D341Med (cell line): ENCODE measurements around the gene EPHA8.

Source experiments
- DNase-seq: peaks from one replicate; pipeline ENCODE4 v3.0.0; 2012; ENCODE audit warnings: low spot score

Gene EPHA8

GRCh38 chr1:22562584-22563583 lies at the start of gene EPHA8:
EPHA8 (plus strand) TSS chr1:22563489; CDS start chr1:22563636, 147 bp downstream.
- DNase-seq: peak; percentile 93

- no peak for DNase-seq
These were observed 46.2 kb upstream of the EPHA8 start for GRCh38 chr1:22516906-22517571.

GRCh38 chr1:22517956-22518355 lies 45.3 kb upstream of the EPHA8 start:
- no peak for DNase-seq

- DNase-seq: no peak
These were observed 44.9 kb upstream of the EPHA8 start for GRCh38 chr1:22518379-22518778.

- no peak for DNase-seq
These were observed 42.4 kb upstream of the EPHA8 start for GRCh38 chr1:22520871-22521270.

GRCh38 chr1:22521692-22522091 lies 41.6 kb upstream of the EPHA8 start:
- no peak for DNase-seq

- no peak for DNase-seq
These were observed 41.0 kb upstream of the EPHA8 start for GRCh38 chr1:22522221-22522743.

- no peak for DNase-seq
These were observed 38.8 kb upstream of the EPHA8 start for GRCh38 chr1:22524481-22524880.

GRCh38 chr1:22525211-22525610 lies 38.1 kb upstream of the EPHA8 start:
- DNase-seq: no peak

- no peak for DNase-seq
These were observed 37.6 kb upstream of the EPHA8 start for GRCh38 chr1:22525646-22526045.

- DNase-seq: no peak
These were observed 37.2 kb upstream of the EPHA8 start for GRCh38 chr1:22526098-22526497.

- DNase-seq: no peak
These were observed 36.6 kb upstream of the EPHA8 start for GRCh38 chr1:22526677-22527076.

GRCh38 chr1:22527122-22527521 lies 36.2 kb upstream of the EPHA8 start:
- DNase-seq: no peak

GRCh38 chr1:22527555-22528296 lies 35.6 kb upstream of the EPHA8 start:
- peak; percentile 65 for DNase-seq

- no peak for DNase-seq
These were observed 34.8 kb upstream of the EPHA8 start for GRCh38 chr1:22528451-22528850.

GRCh38 chr1:22529901-22530621 lies 33.2 kb upstream of the EPHA8 start:
- DNase-seq: no peak

GRCh38 chr1:22530715-22531114 lies 32.6 kb upstream of the EPHA8 start:
- no peak for DNase-seq

- DNase-seq: no peak
These were observed 32.0 kb upstream of the EPHA8 start for GRCh38 chr1:22531251-22531650.

GRCh38 chr1:22533244-22533895 lies 29.9 kb upstream of the EPHA8 start:
- no peak for DNase-seq

- no peak for DNase-seq
These were observed 28.3 kb upstream of the EPHA8 start for GRCh38 chr1:22534951-22535350.

- DNase-seq: no peak
These were observed 27.9 kb upstream of the EPHA8 start for GRCh38 chr1:22535399-22535798.
